CD4-positive, alpha-beta T cell treated with Interleukin-12 subunit alpha and Interleukin-12 subunit beta, for 1 hour (primary cell): ENCODE results near the gene NACA2.
"Not testable (repeated sequence)": the region's sequence is repeated elsewhere in the genome, so short reads cannot be mapped to it uniquely, and the experiment has no call there.

Source experiments
- DNase-seq: peaks from one replicate; pipeline ENCODE4 v3.0.0-alpha.2; 2020

Gene NACA2

GRCh38 chr17:61598014-61598413, 7.0 kb upstream of the NACA2 start:
- no peak for DNase-seq

GRCh38 chr17:61597607-61598006, 6.6 kb upstream of the NACA2 start:
- DNase-seq = no peak

- no peak for DNase-seq
Measured at GRCh38 chr17:61595418-61596186, 4.6 kb upstream of the NACA2 start.

GRCh38 chr17:61594294-61594825, 3.3 kb upstream of the NACA2 start:
- DNase-seq = no peak

GRCh38 chr17:61593426-61593825, 2.4 kb upstream of the NACA2 start:
- DNase-seq = no peak

GRCh38 chr17:61591930-61592329, 911 bp upstream of the NACA2 start:
- no peak for DNase-seq

- no peak for DNase-seq
Measured at GRCh38 chr17:61589990-61590389, 1.0 kb downstream of the NACA2 start.

- DNase-seq = no peak
Measured at GRCh38 chr17:61587807-61588660, 3.0 kb downstream of the NACA2 start.

GRCh38 chr17:61587242-61587641, 3.8 kb downstream of the NACA2 start:
- DNase-seq = no peak

- not testable (repeated sequence) for DNase-seq
Measured at GRCh38 chr17:61586622-61587021, 4.4 kb downstream of the NACA2 start.

- no peak for DNase-seq
Measured at GRCh38 chr17:61586031-61586566, 4.9 kb downstream of the NACA2 start.

GRCh38 chr17:61584866-61585265, 6.2 kb downstream of the NACA2 start:
- DNase-seq = no peak

- no peak for DNase-seq
Measured at GRCh38 chr17:61584266-61584665, 6.8 kb downstream of the NACA2 start.

- DNase-seq = no peak
Measured at GRCh38 chr17:61583660-61584264, 7.3 kb downstream of the NACA2 start.

GRCh38 chr17:61583242-61583641, 7.8 kb downstream of the NACA2 start:
- DNase-seq = no peak

GRCh38 chr17:61582593-61582992, 8.4 kb downstream of the NACA2 start:
- no peak for DNase-seq

GRCh38 chr17:61581611-61582349, 9.2 kb downstream of the NACA2 start:
- no peak for DNase-seq

GRCh38 chr17:61580502-61580901, 10.5 kb downstream of the NACA2 start:
- DNase-seq = no peak

- DNase-seq = no peak
Measured at GRCh38 chr17:61579961-61580360, 11.1 kb downstream of the NACA2 start.

- DNase-seq = no peak
Measured at GRCh38 chr17:61579347-61579746, 11.7 kb downstream of the NACA2 start.

- DNase-seq = no peak
Measured at GRCh38 chr17:61578645-61579044, 12.4 kb downstream of the NACA2 start.

- DNase-seq = no peak
Measured at GRCh38 chr17:61575983-61576382, 15.0 kb downstream of the NACA2 start.
